Stimulated activated CD8-positive, alpha-beta memory T cell treated with anti-CD3 and anti-CD28 coated beads, Interleukin-15, amount 100 ng/mL, for 4 hours (primary cell): ENCODE data around the gene KRT83.
"Not testable (repeated sequence)": the region's sequence is repeated elsewhere in the genome, so short reads cannot be mapped to it uniquely, and the experiment has no call there.

ENCODE experiments used
- DNase-seq, 2 donors: peaks; one replicate each; pipeline ENCODE4 v3.0.0-alpha.2; 2020; ENCODE audit warnings: low read depth in 2 of 2

The KRT83 gene

DNA sequence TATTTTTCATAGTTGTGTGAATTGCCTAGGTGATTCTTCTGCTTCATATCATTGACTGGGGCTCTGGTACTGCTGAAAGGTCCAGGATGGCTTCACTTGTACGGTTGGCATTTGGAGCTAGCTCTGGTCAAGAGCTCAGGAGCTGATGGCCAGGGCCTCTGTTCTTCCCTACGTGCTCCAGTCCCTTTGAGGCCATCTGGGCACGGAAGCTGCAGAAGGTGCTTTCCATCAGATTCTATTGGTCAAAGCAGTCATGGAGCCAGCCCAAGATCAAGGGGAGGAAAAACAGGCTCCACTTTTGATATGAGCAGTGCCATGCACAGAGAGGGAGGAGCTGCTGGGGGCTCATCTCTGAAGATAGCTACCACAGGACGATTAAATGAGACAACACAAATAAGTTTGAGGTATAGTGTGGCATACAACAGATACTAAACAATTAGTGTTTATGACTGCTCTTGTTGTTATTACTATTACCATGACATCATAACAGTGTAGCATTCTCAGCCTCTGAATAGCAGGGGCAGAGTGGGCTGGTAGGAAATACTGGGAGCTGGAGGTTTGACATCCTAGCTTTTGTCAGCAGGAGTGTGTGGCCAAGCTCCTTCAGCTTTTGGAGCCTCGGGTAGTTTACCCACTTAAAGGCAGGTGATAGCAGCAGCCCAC is 10.4 kb downstream of the KRT83 start:
- DNase-seq: no peak

DNA sequence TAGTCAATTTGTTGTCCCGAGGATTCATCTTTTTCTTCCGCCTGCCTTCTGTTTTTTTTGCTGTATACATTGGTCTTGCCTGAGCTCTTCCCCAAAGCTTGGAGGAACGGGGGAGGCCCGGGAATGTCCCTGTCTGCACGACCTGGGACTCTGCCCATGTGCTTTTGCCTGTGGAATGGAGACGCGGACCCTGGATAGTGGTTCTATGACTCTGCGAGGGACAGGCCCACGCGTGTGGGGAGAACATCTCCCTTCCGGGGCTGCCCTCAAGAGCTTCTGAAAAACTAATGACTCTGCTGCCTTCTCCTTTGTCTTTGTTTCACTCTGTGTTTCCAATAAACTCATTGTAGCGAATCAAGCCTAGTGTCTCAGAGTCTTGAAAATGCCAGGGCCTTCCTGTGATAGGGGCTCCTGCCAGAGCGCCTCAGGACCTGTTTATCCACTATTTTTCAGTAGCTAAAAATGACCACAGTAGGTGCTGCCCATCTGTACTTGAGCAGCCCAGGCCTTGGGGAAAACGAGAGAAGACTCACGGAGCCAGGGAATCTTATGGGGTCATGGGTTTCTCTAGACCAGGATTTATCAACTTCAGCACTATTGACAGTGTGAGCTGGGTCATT is 12.3 kb downstream of the KRT83 start:
- no peak for DNase-seq

DNA sequence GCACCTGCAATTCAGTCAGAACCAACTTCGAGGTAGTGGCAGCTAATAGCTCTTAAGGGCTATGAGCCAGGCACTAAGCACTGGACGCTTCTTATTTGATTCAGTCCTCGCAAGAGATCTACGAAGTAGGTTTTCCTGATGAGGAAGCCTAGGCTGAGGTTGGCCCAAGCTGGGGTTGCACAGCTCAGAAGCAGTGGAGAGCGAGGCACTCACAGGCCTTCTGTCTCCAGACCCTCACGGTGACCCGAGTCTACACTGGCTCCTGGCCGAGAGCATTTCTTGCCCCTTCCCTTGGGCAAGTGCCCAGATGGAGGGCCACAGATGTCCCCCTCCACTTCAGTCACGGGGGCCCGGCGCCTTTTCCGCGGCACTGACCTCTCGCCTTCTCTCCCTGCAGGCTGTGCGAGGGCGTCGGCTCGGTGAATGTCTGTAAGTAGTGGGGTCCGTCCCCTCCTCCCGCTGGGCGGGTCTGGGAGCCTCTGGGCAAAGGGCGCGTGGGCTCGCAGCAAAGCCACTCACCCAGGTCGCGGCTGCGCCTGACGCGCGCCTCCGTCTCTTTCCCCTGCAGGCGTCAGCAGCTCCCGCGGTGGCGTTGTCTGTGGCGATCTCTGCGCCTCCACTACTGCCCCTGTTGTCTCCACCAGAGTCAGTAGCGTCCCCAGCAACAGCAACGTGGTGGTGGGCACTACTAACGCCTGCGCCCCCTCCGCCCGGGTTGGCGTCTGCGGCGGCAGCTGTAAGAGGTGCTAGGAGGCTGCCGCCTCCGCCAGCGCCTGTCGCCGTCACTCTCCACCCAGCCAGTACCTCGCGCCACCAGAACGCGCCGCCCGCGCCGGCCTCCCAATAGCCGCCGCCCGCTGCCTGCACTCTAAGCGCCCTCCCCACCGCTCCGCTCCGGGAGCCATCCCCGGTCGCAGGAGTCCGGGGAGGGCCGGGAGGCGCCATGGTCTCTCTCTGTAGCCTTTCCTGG is 13.1 kb downstream of the KRT83 start:
- peak in 1 of 2 donors; percentile 17 for DNase-seq

GRCh38 chr12:52306731-52307130 is 14.5 kb downstream of the KRT83 start:
- no peak for DNase-seq

GRCh38 chr12:52305921-52306705 is 15.1 kb downstream of the KRT83 start:
- no peak for DNase-seq

- not testable (repeated sequence) for DNase-seq
Measured at GRCh38 chr12:52304941-52305411, 16.2 kb downstream of the KRT83 start.

DNA sequence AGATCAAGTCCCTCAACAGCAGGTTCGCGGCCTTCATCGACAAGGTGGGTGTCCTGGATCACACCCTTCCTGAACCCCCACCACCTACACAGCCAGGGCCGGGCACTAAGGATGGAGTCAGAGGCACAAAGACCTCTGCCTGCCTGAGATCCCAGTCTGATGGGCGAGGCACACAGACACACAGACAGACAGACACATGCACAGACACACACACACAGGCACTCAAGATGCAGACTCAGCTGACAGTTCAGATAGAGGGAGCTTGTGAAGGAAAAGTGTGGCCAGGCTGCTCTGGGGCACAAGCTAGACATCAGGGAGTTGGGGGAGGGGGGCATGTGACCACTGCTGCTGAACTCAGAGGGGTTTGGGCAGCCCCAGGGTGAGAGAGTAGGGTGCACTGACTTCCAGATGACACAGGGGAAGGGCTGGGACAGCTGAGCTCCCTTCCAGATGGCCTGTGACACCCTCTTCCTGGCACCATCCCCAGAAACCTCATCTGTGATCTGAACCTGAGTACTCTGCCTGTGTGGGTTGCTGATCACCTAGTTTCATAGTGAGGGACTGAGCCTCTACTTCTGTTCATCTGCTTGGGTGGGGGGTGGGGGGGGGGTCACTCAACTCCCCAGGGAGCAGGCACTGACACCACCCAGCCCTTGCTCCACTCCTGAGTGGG is 18.8 kb downstream of the KRT83 start:
- DNase-seq: not testable (repeated sequence)

- DNase-seq: not testable (repeated sequence)
Measured at GRCh38 chr12:52301721-52302120, 19.5 kb downstream of the KRT83 start.

GRCh38 chr12:52300796-52301691 is 20.2 kb downstream of the KRT83 start:
- DNase-seq: no peak

- DNase-seq: no peak
Measured at GRCh38 chr12:52298677-52299190, 22.5 kb downstream of the KRT83 start.

GRCh38 chr12:52296572-52297215 is 24.5 kb downstream of the KRT83 start:
- no peak for DNase-seq

- DNase-seq: no peak
Measured at GRCh38 chr12:52295663-52296062, 25.5 kb downstream of the KRT83 start.

- no peak for DNase-seq
Measured at GRCh38 chr12:52294803-52295202, 26.4 kb downstream of the KRT83 start.

GRCh38 chr12:52293926-52294325 is 27.3 kb downstream of the KRT83 start:
- no peak for DNase-seq

GRCh38 chr12:52291267-52291935 is 29.8 kb downstream of the KRT83 start, which contains the start of gene KRT81:
KRT81 (minus strand) TSS chr12:52291534; CDS start chr12:52291465, 69 bp downstream.
- DNase-seq: no peak

DNA sequence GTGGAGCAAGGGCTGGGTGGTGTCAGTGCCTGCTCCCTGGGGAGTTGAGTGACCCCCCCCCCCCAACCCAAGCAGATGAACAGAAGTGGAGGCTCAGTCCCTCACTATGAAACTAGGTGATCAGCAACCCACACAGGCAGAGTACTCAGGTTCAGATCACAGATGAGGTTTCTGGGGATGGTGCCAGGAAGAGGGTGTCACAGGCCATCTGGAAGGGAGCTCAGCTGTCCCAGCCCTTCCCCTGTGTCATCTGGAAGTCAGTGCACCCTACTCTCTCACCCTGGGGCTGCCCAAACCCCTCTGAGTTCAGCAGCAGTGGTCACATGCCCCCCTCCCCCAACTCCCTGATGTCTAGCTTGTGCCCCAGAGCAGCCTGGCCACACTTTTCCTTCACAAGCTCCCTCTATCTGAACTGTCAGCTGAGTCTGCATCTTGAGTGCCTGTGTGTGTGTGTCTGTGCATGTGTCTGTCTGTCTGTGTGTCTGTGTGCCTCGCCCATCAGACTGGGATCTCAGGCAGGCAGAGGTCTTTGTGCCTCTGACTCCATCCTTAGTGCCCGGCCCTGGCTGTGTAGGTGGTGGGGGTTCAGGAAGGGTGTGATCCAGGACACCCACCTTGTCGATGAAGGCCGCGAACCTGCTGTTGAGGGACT is 30.6 kb downstream of the KRT83 start:
- DNase-seq: not testable (repeated sequence)

DNA sequence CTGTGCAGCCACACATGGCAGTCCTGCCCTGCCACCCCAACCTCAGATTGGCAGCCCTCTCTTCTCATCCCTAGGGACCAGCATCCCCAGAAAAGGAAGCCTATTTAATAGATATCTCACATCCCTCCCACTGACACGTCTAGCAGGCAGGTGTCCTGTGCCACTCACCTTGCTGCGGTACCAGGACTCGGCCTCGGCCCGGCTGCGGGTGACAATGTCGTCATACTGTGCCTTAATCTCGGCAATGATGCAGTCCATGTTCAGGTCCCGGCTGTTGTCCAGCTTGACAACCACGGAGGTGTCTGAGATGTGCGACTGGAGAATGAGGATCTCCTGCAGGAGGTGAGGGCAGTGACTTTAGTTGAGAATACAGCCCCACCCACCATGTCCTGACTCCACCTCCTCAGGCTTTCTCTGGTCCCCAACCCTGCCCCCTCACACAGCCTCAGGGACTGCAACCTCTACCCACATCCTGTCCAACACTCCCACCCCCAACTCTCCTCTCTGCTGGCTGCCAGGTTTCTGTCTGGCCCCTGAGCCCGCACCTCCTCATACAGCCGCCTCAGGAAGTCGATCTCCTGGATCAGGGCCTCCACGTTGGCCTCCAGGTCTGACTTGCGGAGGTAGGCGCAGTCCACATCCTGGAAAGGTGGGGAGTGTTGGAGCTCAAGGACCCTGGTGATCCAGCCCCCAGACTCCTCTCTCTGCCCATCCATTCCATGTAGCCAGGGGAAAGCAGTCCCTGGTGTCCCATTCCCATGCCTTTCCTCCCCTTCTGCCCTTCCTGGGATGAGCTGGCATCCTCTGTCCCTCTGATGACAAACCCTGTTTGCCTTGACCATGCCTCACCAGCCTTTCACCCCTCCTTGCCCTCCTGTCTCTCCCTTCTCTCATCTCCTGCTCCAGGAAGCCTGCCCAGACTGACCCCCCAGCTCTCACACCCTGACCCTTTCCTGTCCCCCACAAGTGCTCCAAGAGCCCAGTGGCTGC is 33.1 kb downstream of the KRT83 start:
- DNase-seq: not testable (repeated sequence)
